ENCODE results near the gene MEF2D.

MEF2D gene

DNA sequence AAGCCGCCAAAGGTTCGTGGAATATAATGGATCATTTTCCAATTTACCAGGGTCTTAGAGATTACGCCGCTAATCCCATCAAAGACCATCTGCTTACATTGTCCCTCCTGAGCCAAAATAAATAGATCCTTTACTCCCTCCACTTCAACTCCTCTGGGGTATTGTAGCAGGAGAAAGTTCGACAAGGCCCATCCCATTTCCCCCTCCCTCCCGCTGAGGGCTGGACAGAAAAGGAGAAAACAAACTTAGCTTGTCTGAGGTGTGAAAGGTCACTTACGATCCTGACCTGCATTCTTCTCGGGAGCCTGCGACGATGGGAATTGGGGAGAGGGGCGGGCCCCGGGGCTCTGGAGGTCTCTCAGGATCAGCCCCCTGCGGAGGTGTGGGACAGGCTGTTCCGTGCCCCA, 60.8 kb downstream of the MEF2D start:
- TF ChIP-seq, protein P1, sequence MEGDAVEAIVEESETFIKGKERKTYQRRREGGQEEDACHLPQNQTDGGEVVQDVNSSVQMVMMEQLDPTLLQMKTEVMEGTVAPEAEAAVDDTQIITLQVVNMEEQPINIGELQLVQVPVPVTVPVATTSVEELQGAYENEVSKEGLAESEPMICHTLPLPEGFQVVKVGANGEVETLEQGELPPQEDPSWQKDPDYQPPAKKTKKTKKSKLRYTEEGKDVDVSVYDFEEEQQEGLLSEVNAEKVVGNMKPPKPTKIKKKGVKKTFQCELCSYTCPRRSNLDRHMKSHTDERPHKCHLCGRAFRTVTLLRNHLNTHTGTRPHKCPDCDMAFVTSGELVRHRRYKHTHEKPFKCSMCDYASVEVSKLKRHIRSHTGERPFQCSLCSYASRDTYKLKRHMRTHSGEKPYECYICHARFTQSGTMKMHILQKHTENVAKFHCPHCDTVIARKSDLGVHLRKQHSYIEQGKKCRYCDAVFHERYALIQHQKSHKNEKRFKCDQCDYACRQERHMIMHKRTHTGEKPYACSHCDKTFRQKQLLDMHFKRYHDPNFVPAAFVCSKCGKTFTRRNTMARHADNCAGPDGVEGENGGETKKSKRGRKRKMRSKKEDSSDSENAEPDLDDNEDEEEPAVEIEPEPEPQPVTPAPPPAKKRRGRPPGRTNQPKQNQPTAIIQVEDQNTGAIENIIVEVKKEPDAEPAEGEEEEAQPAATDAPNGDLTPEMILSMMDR (IDR thresholded peaks at IDR 0.05; ENCODE audit: low read depth, low read length) = no peak
- no peak overlapping the region for H3K4me3 ChIP-seq (ENCODE audit: low read depth, low read length)

DNA sequence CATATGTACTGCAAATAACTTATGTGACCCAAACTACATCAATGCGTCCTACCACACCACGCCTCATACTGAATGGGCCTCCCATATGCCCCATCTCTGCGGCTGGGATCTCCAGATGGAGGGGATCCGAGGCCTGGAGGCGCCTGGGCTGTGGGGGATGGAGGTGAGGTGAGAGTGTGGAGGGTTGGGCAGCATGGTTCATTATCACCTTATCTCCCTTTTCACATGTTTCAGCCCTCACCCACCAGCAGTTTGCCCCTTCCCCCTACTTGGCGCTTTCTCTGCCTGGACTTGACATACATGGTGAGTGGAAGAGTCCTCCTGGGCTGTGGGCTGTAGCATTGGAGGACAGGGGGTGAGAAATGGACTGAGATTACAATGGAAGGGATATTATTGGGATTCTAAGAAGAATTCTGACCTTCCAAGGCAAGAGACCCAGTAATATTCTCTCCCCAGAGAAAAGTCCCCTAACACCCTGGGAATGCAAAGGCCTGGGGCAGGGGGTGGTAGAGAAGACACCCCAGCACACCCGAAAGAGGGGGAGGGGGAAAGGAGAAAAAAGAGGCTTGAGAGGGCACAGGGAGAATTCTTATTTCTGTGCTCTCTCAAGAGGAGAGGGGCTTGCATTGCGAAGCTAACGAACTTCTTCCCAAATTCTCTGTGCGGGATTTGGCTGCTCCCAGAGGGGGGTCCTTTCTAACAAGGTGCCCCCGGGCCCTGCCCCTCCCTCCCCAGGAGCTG, 61.4 kb downstream of the MEF2D start:
- TF ChIP-seq, protein P1 (IDR thresholded peaks at IDR 0.05; ENCODE audit: low read depth, low read length) = no peak
- H3K4me3 ChIP-seq (ENCODE audit: low read depth, low read length) = no peak overlapping the region

DNA sequence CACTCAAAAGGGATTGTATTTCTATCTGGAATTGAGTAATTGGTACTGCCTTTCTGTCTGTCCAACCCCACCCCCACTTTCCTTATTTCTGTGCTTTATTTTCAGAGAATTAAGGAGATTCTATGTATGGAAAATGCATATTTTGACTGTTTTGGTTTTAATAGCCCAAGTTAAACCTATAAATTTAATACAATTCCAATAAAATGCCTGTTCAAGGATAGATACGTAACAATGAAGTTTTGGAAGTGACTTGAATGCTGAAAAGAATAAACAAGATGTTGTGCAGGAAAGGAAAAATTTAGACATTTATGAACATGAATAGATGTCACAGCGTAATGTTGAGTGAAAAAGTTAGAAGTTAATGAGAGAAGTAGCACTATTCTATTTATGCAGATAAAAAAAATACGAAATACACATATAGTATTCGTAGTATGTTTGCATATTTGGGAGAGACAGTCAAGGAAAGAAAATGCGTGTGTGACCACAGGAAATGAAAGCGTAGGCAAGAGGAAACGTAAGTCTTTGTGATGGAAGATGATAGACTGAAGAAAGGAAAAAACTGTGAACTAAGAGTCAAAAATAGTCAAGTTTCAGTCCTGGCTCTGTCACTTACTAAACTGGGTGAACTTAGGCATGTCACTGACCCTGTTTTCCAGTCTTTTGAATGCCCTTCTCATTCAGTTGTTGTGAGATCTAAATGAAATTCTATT, 62.1 kb downstream of the MEF2D start:
- TF ChIP-seq, protein P1 (IDR thresholded peaks at IDR 0.05; ENCODE audit: low read depth, low read length) = no peak
- no peak overlapping the region for H3K4me3 ChIP-seq (ENCODE audit: low read depth, low read length)

DNA sequence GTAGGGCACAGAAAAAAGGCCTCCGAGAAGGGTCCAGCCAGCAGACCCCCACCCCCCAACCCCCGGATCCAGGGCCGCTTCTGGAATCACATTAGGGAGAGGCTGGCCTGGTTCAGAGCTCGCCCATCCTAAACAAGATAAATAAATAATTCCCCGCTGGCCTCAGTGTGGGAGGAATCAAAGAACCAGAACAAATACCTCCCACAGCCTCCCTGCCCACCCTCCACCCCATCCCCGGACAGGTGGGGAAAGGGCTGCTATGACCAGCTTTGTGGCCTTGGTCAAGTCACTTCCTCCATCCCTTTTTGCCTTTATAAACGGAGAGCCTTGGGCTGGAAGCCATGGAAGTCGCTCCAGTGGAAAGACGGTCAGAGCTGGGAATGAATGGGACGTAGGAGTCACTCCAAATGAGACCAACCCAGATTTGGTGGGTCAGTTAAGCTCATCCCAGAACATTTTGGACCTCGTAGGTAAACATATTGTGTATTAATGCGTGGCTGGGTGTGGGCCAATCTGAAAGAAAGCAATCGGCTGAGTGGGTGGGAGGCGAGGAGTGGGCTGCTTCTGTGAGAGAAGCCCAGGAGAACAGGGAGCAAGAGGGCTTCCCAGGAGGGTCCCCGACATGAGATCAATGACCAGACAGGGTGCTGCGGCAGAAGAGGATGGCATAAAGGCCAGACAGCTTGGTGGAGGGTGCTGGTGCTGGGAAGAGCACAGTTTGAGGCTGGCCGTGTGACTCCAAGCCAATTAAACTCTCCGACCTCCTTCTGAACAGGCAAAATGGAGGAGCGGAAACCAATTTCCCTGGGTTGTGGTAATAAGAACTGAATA, 63.3 kb downstream of the MEF2D start:
- H3K4me3 ChIP-seq (ENCODE audit: low read depth, low read length) = no peak overlapping the region
- TF ChIP-seq, protein P1 (IDR thresholded peaks at IDR 0.05; ENCODE audit: low read depth, low read length) = no peak

DNA sequence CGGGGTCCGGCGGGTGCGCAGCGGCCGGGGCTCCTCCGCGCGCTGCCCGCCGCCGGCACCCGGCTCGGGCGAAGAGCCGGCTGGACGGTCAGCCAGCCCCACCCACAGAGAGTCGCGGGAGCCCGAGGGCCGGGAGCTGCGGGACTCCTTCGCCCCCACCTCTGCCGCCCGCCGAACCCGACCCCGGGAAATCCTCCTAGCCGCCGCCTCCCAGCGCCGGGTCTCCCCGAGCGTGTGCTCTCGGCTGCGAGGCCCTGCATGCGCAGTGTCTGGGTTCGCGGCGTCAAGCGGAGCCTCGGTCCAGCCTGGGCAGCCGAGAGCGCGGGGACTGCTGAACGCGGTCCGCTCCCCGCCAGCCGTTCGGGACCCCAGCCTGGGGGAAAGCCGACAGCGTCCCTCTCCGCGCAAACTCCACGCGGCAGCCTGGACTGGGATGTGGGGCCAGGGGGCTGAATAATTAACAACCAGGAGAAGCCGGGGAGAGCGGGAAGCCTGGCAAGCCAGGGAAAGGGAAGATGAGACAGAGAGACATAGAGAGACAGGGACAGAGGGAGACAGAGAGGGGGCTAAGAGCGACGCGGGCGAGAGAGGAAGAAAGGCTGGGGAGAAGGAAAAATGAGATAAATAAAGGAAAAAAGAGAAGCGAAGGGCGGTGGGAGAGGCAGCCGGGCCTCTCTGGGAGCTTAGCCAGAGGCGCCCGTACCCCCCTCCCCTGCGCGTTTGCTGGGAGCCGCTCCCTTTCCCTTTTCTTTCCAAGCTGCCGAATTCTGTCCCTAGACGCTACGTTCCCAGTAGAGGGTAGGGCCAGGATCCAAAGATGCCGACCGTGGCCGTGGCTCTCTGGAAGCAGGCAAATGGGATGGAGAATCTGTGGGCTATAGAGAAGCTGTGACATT, 64.2 kb downstream of the MEF2D start:
- no peak overlapping the region for H3K4me3 ChIP-seq (ENCODE audit: low read depth, low read length)
- TF ChIP-seq, protein P1 (IDR thresholded peaks at IDR 0.05; ENCODE audit: low read depth, low read length) = no peak

DNA sequence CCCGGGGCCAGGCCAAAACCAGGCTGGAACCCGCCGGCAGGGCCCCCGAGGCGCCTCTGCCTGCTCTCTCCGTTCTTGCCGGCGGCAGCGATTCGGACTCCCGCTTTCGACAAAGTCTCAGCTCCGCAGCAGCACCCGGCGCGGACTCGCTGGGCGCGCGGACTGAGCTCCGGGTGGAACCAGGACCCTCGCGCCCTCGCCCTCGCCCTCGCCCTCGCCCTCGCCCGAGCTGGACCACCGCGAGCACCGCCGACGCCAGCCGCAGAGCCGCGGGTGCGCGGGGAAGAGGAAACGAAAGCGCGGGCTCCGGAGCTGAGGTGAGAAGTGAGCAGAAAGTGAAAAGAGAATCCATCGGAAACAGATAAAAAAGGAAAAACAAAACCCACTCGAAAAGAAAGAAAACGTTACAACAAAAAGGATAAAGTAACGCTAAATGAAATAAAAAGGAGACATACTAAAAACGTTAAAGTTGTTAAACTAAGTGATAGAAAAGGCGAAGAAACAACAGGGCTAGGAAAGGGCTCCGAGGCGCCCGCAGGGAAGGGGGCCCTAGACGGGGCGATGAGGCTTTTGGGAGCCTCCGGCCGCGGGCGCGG, 64.9 kb downstream of the MEF2D start:
- TF ChIP-seq, protein P1 (IDR thresholded peaks at IDR 0.05; ENCODE audit: low read depth, low read length) = no peak
- H3K4me3 ChIP-seq (ENCODE audit: low read depth, low read length) = peak overlapping the region; percentile 40

Measured in WI38 (cell line).